Measurements from ENCODE around the gene RBPJL.

- TF ChIP-seq CTCF (conservative IDR thresholded peaks at IDR 0.05; ENCODE audit: low read depth, low read length) = no peak
- no peak for TF ChIP-seq EZH2 (IDR thresholded peaks at IDR 0.05; ENCODE audit: borderline replicate concordance, low read depth, low read length, poor library complexity, severe bottlenecking)
Observed at GRCh38 chr20:45309075-45309474, 2.4 kb downstream of the RBPJL start.

Data from A673 (cell line).